Testis (tissue), 3 donors: Measurements from ENCODE around the gene GLIS1. TPM values are rescaled to one million over a fixed set of nuclear protein-coding genes. Genes with fewer than 3 reads are reported as not detected.

Experiments used
- DNase-seq: peaks from one replicate; pipeline ENCODE4 v3.0.0-alpha.2; 2019
- H3K27ac ChIP-seq, 2 donors: fragments of 200-600 bp; sonication (generic); one replicate each; pipeline ENCODE4 v1.5.1; 2019
- H3K27me3 ChIP-seq: fragments of 200-600 bp; sonication (generic); one replicate; pipeline ENCODE4 v1.5.1; 2019
- H3K36me3 ChIP-seq: fragments of 200-600 bp; sonication (generic); one replicate; pipeline ENCODE4 v1.5.1; 2017; ENCODE audit warnings: low read depth; ENCODE audit errors: missing control alignments
- H3K4me1 ChIP-seq: fragments of 200-600 bp; sonication (generic); one replicate; pipeline ENCODE4 v1.5.1; 2019
- H3K4me3 ChIP-seq, 2 donors: fragments of 200-600 bp; sonication (generic); one replicate each; pipeline ENCODE4 v1.5.1; 2017 to 2019
- H3K9me3 ChIP-seq: fragments of 200-600 bp; sonication (generic); one replicate; pipeline ENCODE4 v1.5.1; 2017
- POLR2A ChIP-seq: fragments of 450-650 bp; IDR thresholded peaks from one replicate; pipeline ENCODE4 v1.6.1; 2017; ENCODE audit warnings: antibody characterized with exemption, mild to moderate bottlenecking, moderate library complexity
- WGBS, 2 donors: methylation state at CpG; one replicate each; pipeline ENCODE4 v1.1.5; 2018; 5-methylcytosine and 5-hydroxymethylcytosine counted together
- intact Hi-C: fragments of 100-400 bp; cut with DNase I; formaldehyde crosslinking; loops from one replicate; pipeline ENCODE4 v1.15.1; 2023; ENCODE audit warnings: low total_unique reads
- polyA plus RNA-seq: library from polyadenylated mRNA; stranded (reverse); fragments of 350-450 nt; fragmentation: Illumina TruSeq; extraction: RNeasy Lipid Tissue Mini Kit (QIAGEN cat#74804); gene quantifications from one replicate; pipeline ENCODE4 v1.2.3, GENCODE V29; 2014; ENCODE audit warnings: low read depth, low replicate concordance; ENCODE audit not compliant: insufficient read depth
- total RNA-seq, 2 donors: library from RNA; depleted of rRNA; stranded (reverse); fragments of >200 nt; gene quantifications; one replicate each; pipeline ENCODE4 v1.2.3, GENCODE V29; 2016
- TF ChIP-seq, protein P1 (sequence below), 3 experiments: fragments of 450-650 bp in 2 of 3; fragments of 200-600 bp in 1 of 3; sonication (generic) in 1 of 3; IDR thresholded peaks; one replicate each; pipeline ENCODE4 v1.5.1; 2016 to 2019; ENCODE audit warnings: antibody characterized with exemption in 3 of 3, mild to moderate bottlenecking in 2 of 3, moderate library complexity in 1 of 3

GLIS1 gene
- total and polyA plus RNA-seq, 3 donors from 2014 or later: 2.9 to 6.1 (median 3.8) TPM

DNA sequence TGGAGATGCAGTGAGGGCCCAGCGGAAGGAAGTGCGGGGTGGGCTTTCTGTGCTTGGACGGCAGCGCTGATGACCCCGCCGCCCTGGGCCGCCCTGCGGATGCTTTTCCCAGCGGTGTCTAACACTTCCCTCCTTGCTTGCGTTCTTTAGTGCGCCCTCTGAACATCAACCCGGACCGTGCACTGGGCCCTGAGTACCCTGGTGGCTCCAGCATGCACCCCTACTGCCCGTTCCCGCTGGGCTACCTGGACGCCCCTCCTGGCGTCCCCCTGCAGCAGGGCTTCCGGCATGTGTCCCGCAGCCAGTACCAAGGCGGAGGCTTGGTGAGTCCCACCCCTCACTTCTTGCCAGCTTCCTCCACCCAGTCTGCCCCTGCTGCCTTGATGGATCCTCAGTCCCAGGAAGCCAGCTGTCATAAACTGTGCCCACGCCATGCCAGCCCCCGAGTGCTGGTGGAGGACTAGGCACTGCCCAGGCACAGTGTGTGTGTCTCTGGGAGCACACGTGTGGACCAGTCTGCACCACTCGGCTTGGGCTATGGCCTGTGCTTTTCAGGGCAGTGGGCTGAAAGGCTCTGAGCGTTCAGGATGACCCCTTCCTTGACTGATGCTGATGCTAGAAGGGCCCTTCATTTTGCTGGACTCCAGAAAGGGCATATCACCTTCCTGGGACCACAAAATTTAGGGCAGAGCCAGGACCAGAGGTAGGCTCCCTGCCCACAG lies 277.5 kb downstream of the GLIS1 start:
- H3K27ac ChIP-seq: no peak overlapping the region
- DNase-seq: no peak
- H3K36me3 ChIP-seq: no peaks in the 10 kb centered on the region
- TF ChIP-seq, protein P1, sequence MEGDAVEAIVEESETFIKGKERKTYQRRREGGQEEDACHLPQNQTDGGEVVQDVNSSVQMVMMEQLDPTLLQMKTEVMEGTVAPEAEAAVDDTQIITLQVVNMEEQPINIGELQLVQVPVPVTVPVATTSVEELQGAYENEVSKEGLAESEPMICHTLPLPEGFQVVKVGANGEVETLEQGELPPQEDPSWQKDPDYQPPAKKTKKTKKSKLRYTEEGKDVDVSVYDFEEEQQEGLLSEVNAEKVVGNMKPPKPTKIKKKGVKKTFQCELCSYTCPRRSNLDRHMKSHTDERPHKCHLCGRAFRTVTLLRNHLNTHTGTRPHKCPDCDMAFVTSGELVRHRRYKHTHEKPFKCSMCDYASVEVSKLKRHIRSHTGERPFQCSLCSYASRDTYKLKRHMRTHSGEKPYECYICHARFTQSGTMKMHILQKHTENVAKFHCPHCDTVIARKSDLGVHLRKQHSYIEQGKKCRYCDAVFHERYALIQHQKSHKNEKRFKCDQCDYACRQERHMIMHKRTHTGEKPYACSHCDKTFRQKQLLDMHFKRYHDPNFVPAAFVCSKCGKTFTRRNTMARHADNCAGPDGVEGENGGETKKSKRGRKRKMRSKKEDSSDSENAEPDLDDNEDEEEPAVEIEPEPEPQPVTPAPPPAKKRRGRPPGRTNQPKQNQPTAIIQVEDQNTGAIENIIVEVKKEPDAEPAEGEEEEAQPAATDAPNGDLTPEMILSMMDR (IDR thresholded peaks at IDR 0.05): no peak
- no peak for TF ChIP-seq POLR2A
- H3K4me3 ChIP-seq: peak overlapping the region in 1 of 2 donors; percentile 43
- no peaks in the 10 kb centered on the region for H3K9me3 ChIP-seq
- intact Hi-C loops: no loop called here
- H3K27me3 ChIP-seq: no peaks in the 10 kb centered on the region
- H3K4me1 ChIP-seq: no peaks in the 10 kb centered on the region
- WGBS, 2 donors: 71 to 77% methylated on average over 21 to 25 of the region's 25 CpGs

DNA sequence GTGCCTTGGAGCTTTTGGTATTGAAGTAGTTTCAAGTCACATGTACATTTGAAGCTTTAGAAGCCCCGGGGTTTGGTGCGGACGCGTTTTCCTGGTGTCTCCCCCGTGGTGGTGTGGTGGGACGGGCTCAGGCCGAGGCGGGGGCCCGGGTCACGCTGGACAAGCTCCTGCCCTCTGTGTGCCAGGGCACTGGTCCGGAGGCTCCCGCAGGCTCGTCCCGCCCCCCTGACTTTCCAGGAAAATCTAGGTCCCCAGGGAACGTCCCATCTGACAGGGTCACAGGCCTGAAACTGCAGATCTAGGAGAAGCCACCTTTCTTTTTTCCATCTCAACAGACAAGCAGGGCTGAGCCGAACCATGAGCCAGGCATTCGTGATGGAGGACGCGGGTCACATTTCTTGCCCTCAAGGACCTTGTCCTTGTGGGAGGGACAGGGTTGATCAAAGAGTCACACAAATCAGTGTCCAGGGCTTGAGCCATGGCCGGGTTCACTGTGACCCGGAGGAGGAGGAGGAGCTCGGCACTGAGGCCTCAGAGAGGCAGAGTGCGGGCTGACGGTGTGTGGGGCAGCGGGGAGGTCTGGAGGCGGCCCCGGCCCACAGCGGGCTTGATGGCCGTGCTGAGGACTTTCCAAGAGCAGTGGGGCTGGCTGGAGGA lies 278.2 kb downstream of the GLIS1 start:
- Histone ChIP-seq H3K4me1 (no peaks in the 10 kb centered on the region), H3K27me3 (no peaks in the 10 kb centered on the region), H3K4me3 (peak overlapping the region; percentile 39 to 43), H3K27ac (no peak overlapping the region), H3K9me3 (no peaks in the 10 kb centered on the region), H3K36me3 (no peaks in the 10 kb centered on the region)
- WGBS, 2 donors: 53 to 67% methylated on average over 17 to 29 of the region's 29 CpGs
- no peak for TF ChIP-seq POLR2A
- TF ChIP-seq, protein P1 (IDR thresholded peaks at IDR 0.05): no peak
- DNase-seq: no peak
- intact Hi-C loops: no loop called here

DNA sequence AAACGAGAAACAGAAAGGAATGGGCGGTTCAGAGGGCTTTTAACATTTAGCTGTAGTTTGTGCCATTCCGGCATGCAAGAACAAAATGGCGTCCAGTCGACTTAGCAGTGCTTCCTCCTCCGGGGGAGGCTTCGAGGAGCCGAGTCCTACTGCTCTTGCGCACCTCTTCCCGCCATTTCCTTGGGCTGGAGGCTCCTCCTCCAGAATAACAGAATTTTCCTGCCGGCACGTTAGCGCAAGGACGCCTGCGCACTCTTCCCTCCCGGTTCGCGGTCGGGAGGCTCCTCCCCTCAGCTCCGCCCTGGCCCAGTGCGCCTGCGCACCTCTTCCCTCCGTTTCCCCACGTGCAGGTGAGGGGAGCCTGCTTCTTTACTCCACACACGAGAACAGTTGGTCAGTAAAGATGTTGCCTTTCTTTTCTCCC lies 278.7 kb downstream of the GLIS1 start:
- H3K9me3 ChIP-seq: no peaks in the 10 kb centered on the region
- no peaks in the 10 kb centered on the region for H3K27me3 ChIP-seq
- peak; percentile 83 for DNase-seq
- 68 to 79% methylated on average over 25 of the region's 25 CpGs for WGBS, 2 donors
- H3K4me1 ChIP-seq: no peaks in the 10 kb centered on the region
- intact Hi-C loops: no loop called here
- no peak for TF ChIP-seq POLR2A
- TF ChIP-seq, protein P1 (IDR thresholded peaks at IDR 0.05): no peak
- H3K36me3 ChIP-seq: no peaks in the 10 kb centered on the region
- peak overlapping the region in 1 of 2 donors; percentile 82 for H3K27ac ChIP-seq
- H3K4me3 ChIP-seq: peak overlapping the region; percentile 43 to 44

DNA sequence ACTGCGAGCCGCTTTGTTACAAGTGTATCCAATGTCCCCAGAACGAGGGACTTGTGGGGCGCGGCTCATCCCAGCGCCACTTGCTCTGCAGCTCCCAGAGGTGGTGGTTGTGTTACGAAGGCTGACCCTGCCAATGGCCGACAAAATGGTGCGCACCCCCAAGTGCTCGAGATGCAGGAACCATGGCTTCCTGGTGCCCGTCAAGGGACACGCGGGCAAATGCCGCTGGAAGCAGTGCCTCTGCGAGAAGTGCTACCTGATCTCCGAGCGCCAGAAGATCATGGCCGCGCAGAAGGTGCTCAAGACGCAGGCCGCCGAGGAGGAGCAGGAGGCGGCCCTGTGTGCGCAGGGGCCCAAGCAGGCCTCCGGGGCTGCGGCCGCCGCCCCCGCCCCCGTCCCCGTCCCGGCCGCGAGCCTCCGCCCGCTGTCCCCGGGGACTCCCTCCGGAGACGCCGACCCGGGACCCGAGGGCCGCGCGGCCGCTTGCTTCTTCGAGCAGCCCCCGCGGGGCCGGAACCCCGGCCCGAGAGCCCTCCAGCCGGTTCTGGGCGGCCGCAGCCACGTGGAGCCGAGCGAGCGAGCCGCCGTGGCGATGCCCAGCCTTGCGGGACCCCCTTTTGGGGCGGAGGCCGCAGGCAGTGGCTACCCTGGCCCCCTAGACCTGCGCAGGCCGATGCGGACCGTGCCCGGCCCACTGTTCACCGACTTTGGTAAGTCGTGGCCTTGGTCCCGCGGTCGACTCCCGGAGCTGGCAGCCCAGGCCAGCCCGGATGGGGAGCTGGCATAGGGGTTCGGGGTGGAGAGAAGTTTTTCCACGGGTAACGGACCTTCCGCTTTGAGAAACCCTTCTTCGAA lies 279.4 kb downstream of the GLIS1 start, which contains the start of gene DMRTB1:
DMRTB1 (plus strand) TSS at position 79 of the 855 bp plus-strand sequence; CDS start at position 134, 55 bp downstream.
- Histone ChIP-seq H3K4me3 (peak within 1 kb of the TSS; percentile 43 to 44), H3K9me3 (no peaks in the 10 kb centered on the region), H3K27me3 (no peaks in the 10 kb centered on the region), H3K36me3 (no peaks in the 10 kb centered on the region), H3K4me1 (no peaks in the 10 kb centered on the region), H3K27ac (peak within 1 kb of the TSS in 1 of 2 donors; percentile 82)
- WGBS, 2 donors: 56 to 89% methylated on average over 37 to 81 of the region's 82 CpGs
- DNase-seq: peak; percentile 34
- no peak for TF ChIP-seq POLR2A
- TF ChIP-seq, protein P1 (IDR thresholded peaks at IDR 0.05): no peak
- intact Hi-C loops: no loop called here
